ENCODE results near the gene MAN2A1. TPM values are rescaled to one million over a fixed set of nuclear protein-coding genes. Genes with fewer than 3 reads are reported as not detected.

Gene MAN2A1
- total RNA-seq, 1 donor from 2014 or later = 33.3 TPM

- intact Hi-C loops (cut with micrococcal nuclease) = no loop called here
- Mint-ChIP-seq H3K36me3 (ENCODE audit: low read depth) (peaks cover 44% of the 10 kb centered on the region), H3K27me3 (ENCODE audit: low read depth) (no peaks in the 10 kb centered on the region), H3K27ac (no peak overlapping the region), H3K9me3 (no peaks in the 10 kb centered on the region), H3K4me1 (ENCODE audit: low read depth) (no peaks in the 10 kb centered on the region), H3K4me3 (ENCODE audit: low read depth) (no peak overlapping the region)
- DNase-seq (ENCODE audit: low spot score) = no peak
Observed at GRCh38 chr5:109719978-109720377, 30.3 kb downstream of the MAN2A1 start.

GRCh38 chr5:109721741-109722140, 32.0 kb downstream of the MAN2A1 start:
- DNase-seq (ENCODE audit: low spot score) = no peak
- Mint-ChIP-seq H3K36me3 (ENCODE audit: low read depth) (peaks cover 36% of the 10 kb centered on the region), H3K4me3 (ENCODE audit: low read depth) (no peak overlapping the region), H3K27ac (no peak overlapping the region), H3K9me3 (no peaks in the 10 kb centered on the region), H3K27me3 (ENCODE audit: low read depth) (no peaks in the 10 kb centered on the region), H3K4me1 (ENCODE audit: low read depth) (no peaks in the 10 kb centered on the region)
- intact Hi-C loops (cut with micrococcal nuclease) = no loop called here

DNA sequence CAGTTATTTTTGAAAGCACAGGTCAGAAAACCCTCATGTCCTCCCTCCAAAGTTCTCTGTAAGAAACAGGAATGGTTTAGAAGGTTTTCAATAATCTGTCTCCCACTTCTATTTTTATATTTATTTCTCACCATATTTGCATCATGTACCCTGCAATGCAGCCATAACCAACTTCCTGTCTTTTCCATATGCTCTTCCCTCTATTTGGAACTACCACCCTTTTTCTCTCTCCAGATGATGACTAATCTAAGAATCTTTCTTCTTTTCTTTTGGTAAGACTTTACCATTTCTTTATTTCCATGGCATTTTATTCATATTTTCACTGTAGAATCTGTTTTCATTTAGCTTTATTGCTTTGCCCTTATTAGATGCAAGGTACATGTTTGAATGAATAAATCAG, 33.9 kb downstream of the MAN2A1 start:
- Mint-ChIP-seq H3K4me3 (ENCODE audit: low read depth) (no peak overlapping the region), H3K9me3 (no peaks in the 10 kb centered on the region), H3K27me3 (ENCODE audit: low read depth) (no peaks in the 10 kb centered on the region), H3K27ac (no peak overlapping the region), H3K36me3 (ENCODE audit: low read depth) (peaks cover 26% of the 10 kb centered on the region), H3K4me1 (ENCODE audit: low read depth) (peaks cover 1% of the 10 kb centered on the region)
- DNase-seq (ENCODE audit: low spot score) = no peak
- intact Hi-C loops (cut with micrococcal nuclease) = no loop called here

DNA sequence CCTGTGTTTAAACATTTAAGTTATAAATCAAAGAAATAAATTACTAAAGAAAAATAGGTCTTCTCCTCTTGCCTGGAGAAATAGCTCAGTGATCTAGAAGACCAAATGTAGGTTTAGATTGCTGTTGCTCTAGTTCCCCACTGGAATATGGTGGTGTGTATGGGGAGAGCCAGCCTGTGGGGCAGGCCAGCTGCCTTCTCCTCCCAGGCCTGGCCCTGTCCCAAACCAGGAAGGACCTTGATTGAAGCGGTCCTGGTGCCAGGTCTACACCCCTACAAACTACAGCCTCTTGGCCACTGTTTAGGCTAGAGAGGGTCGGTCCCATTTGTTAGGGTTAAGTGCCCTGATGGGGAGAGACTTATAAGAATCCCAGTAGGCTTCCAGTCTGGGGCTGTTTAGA, 35.4 kb downstream of the MAN2A1 start:
- no peaks in the 10 kb centered on the region for H3K27me3 Mint-ChIP-seq (ENCODE audit: low read depth)
- DNase-seq (ENCODE audit: low spot score) = no peak
- H3K36me3 Mint-ChIP-seq (ENCODE audit: low read depth) = peaks cover 25% of the 10 kb centered on the region
- intact Hi-C loops (cut with micrococcal nuclease) = no loop called here
- H3K27ac Mint-ChIP-seq = no peak overlapping the region
- no peaks in the 10 kb centered on the region for H3K9me3 Mint-ChIP-seq
- H3K4me1 Mint-ChIP-seq (ENCODE audit: low read depth) = peaks cover 1% of the 10 kb centered on the region
- no peak overlapping the region for H3K4me3 Mint-ChIP-seq (ENCODE audit: low read depth)

DNA sequence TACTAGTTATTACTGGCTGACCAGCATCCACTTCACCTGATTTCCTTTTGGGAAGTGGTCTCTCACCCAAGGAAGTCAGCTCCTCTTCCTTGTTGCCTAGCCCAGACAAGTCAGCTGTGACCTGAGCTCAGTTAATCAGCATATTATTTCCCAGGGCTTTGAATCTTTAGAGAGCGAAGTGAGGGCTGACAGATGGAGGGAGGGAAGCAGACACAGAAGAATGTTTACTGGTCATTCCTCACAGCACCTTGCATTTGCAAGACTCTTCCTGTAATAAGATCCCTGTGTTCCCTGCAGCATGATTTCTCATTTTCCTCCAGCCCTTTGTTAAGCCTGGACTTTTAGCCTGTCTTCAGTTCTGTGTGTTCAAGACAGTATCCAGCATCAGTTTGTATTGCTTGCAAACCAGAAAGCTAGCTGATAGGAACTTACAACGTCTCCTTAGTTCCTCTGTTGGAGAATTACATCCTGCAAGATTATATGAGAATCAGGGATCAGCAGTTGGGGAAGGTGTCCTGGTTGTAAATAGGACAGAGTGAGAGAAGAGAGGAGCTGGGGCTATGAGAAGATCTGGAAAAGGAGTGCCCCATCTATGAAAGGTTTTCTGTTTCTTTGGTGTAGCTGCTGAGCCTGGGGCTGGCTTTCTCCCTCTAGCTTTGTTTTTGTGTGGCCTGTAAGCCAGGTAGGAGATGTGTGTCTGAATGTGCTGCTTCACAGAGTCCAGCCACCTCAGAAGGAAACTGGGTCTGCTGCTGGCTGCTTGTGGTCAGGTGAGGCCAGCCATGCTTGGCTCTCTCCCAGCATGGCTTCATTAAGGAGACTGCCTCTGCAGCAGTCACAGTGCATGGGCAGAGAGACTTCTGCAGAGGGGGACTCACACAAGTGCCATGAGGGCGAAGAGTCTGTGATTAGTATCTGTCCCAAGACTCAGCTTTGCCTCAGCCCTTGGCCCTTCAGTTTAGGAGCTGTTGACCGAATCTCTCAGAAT, 50.3 kb downstream of the MAN2A1 start:
- intact Hi-C loops (cut with micrococcal nuclease) = no loop called here
- Mint-ChIP-seq H3K4me1 (ENCODE audit: low read depth) (peaks cover 7% of the 10 kb centered on the region), H3K9me3 (no peaks in the 10 kb centered on the region), H3K27me3 (ENCODE audit: low read depth) (no peaks in the 10 kb centered on the region), H3K27ac (no peak overlapping the region), H3K4me3 (ENCODE audit: low read depth) (no peak overlapping the region), H3K36me3 (ENCODE audit: low read depth) (peaks cover 21% of the 10 kb centered on the region)
- DNase-seq (ENCODE audit: low spot score) = no peak

GRCh38 chr5:109740966-109741365, 51.2 kb downstream of the MAN2A1 start:
- H3K27me3 Mint-ChIP-seq (ENCODE audit: low read depth) = no peaks in the 10 kb centered on the region
- H3K27ac Mint-ChIP-seq = no peak overlapping the region
- H3K4me1 Mint-ChIP-seq (ENCODE audit: low read depth) = peaks cover 7% of the 10 kb centered on the region
- no peak overlapping the region for H3K4me3 Mint-ChIP-seq (ENCODE audit: low read depth)
- H3K9me3 Mint-ChIP-seq = no peaks in the 10 kb centered on the region
- intact Hi-C loops (cut with micrococcal nuclease) = no loop called here
- DNase-seq (ENCODE audit: low spot score) = no peak
- peaks cover 18% of the 10 kb centered on the region for H3K36me3 Mint-ChIP-seq (ENCODE audit: low read depth)

DNA sequence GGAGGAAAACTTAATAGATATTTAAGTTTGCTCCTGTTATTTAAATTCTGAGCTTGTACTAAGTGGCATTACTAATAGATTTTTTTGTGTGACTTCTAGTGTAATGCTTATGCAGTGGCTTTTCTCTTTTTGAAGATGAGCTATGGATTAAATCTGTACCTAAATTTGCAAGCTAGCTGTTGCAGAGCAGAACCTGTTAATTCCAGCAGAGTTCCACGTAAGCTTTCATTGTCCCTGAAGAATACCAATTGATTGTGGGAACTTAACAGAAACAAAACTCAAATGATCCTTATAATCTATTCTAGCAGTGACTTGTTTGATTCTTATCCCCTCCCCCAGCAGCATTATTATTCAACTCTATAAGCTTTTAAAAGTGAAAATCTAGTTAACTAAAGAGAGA, 51.7 kb downstream of the MAN2A1 start:
- Mint-ChIP-seq H3K9me3 (no peaks in the 10 kb centered on the region), H3K36me3 (ENCODE audit: low read depth) (peaks cover 18% of the 10 kb centered on the region)
- intact Hi-C loops (cut with micrococcal nuclease) = no loop called here

DNA sequence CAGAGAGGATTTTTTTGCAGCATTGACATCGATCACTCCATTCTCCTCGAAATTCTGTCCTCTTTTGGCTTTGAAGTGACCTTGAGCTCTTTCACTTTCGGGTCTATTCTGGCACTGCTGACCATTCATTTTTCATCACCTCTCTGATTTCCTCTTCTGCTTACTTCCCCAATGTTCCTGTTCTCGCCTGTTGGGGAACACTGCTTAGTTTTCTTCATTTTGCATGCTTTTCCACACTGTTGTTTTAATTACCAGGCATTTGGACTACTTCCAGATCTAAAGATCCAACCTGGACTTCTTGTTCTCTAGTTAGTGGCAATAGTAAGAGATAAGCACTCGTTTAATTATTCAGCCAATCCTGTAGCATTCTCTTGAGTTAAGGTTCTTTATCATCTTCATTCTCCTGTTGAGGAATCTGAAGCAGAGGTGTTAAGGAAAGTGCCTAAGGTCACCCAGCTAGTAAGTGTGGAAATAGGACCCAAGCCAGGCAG, 53.4 kb downstream of the MAN2A1 start:
- DNase-seq (ENCODE audit: low spot score) = no peak
- peaks cover 14% of the 10 kb centered on the region for H3K36me3 Mint-ChIP-seq (ENCODE audit: low read depth)
- H3K9me3 Mint-ChIP-seq = no peaks in the 10 kb centered on the region
- intact Hi-C loops (cut with micrococcal nuclease) = no loop called here
- no peak overlapping the region for H3K4me3 Mint-ChIP-seq (ENCODE audit: low read depth)
- peaks cover 7% of the 10 kb centered on the region for H3K4me1 Mint-ChIP-seq (ENCODE audit: low read depth)
- peak overlapping the region; percentile 24 for H3K27ac Mint-ChIP-seq
- H3K27me3 Mint-ChIP-seq (ENCODE audit: low read depth) = no peaks in the 10 kb centered on the region

More for the DNA sequence above, 51.7 kb downstream of the MAN2A1 start:
- no peak overlapping the region for H3K27ac Mint-ChIP-seq
- H3K27me3 Mint-ChIP-seq (ENCODE audit: low read depth) = no peaks in the 10 kb centered on the region
- H3K4me1 Mint-ChIP-seq (ENCODE audit: low read depth) = peaks cover 7% of the 10 kb centered on the region
- H3K4me3 Mint-ChIP-seq (ENCODE audit: low read depth) = no peak overlapping the region
- no peak for DNase-seq (ENCODE audit: low spot score)

GRCh38 chr5:109743770-109744212, 54.1 kb downstream of the MAN2A1 start:
- DNase-seq (ENCODE audit: low spot score) = no peak
- Mint-ChIP-seq H3K27me3 (ENCODE audit: low read depth) (no peaks in the 10 kb centered on the region), H3K4me1 (ENCODE audit: low read depth) (peaks cover 8% of the 10 kb centered on the region), H3K27ac (no peak overlapping the region), H3K36me3 (ENCODE audit: low read depth) (peaks cover 14% of the 10 kb centered on the region), H3K4me3 (ENCODE audit: low read depth) (no peak overlapping the region), H3K9me3 (no peaks in the 10 kb centered on the region)
- intact Hi-C loops (cut with micrococcal nuclease) = no loop called here

- DNase-seq (ENCODE audit: low spot score) = no peak
- Mint-ChIP-seq H3K4me1 (ENCODE audit: low read depth) (peaks cover 8% of the 10 kb centered on the region), H3K27ac (no peak overlapping the region), H3K4me3 (ENCODE audit: low read depth) (no peak overlapping the region), H3K27me3 (ENCODE audit: low read depth) (no peaks in the 10 kb centered on the region), H3K9me3 (no peaks in the 10 kb centered on the region), H3K36me3 (ENCODE audit: low read depth) (peaks cover 14% of the 10 kb centered on the region)
- intact Hi-C loops (cut with micrococcal nuclease) = no loop called here
Observed at GRCh38 chr5:109744261-109744660, 54.5 kb downstream of the MAN2A1 start.

DNA sequence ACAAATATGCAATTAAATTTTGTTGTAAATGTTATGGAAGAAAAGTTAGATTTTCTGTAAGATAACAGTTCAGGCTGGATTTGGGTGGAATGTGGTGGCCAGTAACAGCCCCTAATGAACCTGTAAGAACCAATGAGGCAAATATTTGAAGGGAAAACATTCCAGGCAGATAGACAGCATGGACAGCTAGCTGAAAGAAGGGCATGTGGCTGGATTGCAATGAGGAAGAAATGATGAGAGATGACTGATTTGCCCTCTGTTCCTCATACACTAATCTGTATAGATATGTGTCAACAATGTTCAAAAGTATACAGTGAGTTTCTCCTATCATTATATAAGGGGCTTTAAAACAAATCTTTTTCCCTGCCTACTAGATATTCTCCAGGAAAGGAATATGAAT, 58.8 kb downstream of the MAN2A1 start:
- no peak for DNase-seq (ENCODE audit: low spot score)

GRCh38 chr5:109750463-109750862, 60.7 kb downstream of the MAN2A1 start:
- no peaks in the 10 kb centered on the region for H3K27me3 Mint-ChIP-seq (ENCODE audit: low read depth)
- DNase-seq (ENCODE audit: low spot score) = no peak
- peaks cover 8% of the 10 kb centered on the region for H3K36me3 Mint-ChIP-seq (ENCODE audit: low read depth)
- intact Hi-C loops (cut with micrococcal nuclease) = no loop called here
- H3K4me1 Mint-ChIP-seq (ENCODE audit: low read depth) = peaks cover 4% of the 10 kb centered on the region
- no peaks in the 10 kb centered on the region for H3K9me3 Mint-ChIP-seq
- H3K27ac Mint-ChIP-seq = no peak overlapping the region
- no peak overlapping the region for H3K4me3 Mint-ChIP-seq (ENCODE audit: low read depth)

More for the DNA sequence above, 58.8 kb downstream of the MAN2A1 start:
- Mint-ChIP-seq H3K4me1 (ENCODE audit: low read depth) (peaks cover 7% of the 10 kb centered on the region), H3K4me3 (ENCODE audit: low read depth) (no peak overlapping the region), H3K9me3 (no peaks in the 10 kb centered on the region), H3K27me3 (ENCODE audit: low read depth) (no peaks in the 10 kb centered on the region), H3K27ac (no peak overlapping the region), H3K36me3 (ENCODE audit: low read depth) (peaks cover 16% of the 10 kb centered on the region)
- intact Hi-C loops (cut with micrococcal nuclease) = no loop called here

GRCh38 chr5:109753279-109753678, 63.6 kb downstream of the MAN2A1 start:
- peaks cover 25% of the 10 kb centered on the region for H3K36me3 Mint-ChIP-seq (ENCODE audit: low read depth)
- no peak for DNase-seq (ENCODE audit: low spot score)
- no peaks in the 10 kb centered on the region for H3K9me3 Mint-ChIP-seq
- no peak overlapping the region for H3K27ac Mint-ChIP-seq
- H3K27me3 Mint-ChIP-seq (ENCODE audit: low read depth) = no peaks in the 10 kb centered on the region
- intact Hi-C loops (cut with micrococcal nuclease) = no loop called here
- H3K4me1 Mint-ChIP-seq (ENCODE audit: low read depth) = peaks cover 3% of the 10 kb centered on the region
- H3K4me3 Mint-ChIP-seq (ENCODE audit: low read depth) = no peak overlapping the region
